Left ventricle myocardium superior (tissue), 1 donor: Measurements from ENCODE around the gene STRA8. TPM values are rescaled to one million over a fixed set of nuclear protein-coding genes. Genes with fewer than 3 reads are reported as not detected.
"Not testable (repeated sequence)": the region's sequence is repeated elsewhere in the genome, so short reads cannot be mapped to it uniquely, and the experiment has no call there.

Source experiments
- ATAC-seq: fragments of 200-7000 bp; cut with Tn5 transposase; one replicate; pipeline ENCODE4 v1.9.1; 2020; ENCODE audit warnings: mild to moderate bottlenecking, moderate library complexity
- DNase-seq: peaks from one replicate; pipeline ENCODE4 v3.0.0-alpha.2; 2020
- intact Hi-C: fragments of 100-400 bp; cut with micrococcal nuclease; formaldehyde crosslinking; loops from one replicate; pipeline ENCODE4 v1.11.0; 2022
- total RNA-seq: library from RNA; stranded (reverse); fragmentation: NEBNext Ultra II Directional; extraction: Animal tissue kit (Norgen Biotek cat#: 25700); gene quantifications from one replicate; pipeline ENCODE4 v1.2.1, GENCODE V29; 2021
- donor health status: DM: no; HTN: yes; CAD: no; lungs with severe emphysema.

STRA8 gene
- total RNA-seq, 1 donor from 2014 or later, result not detected

DNA sequence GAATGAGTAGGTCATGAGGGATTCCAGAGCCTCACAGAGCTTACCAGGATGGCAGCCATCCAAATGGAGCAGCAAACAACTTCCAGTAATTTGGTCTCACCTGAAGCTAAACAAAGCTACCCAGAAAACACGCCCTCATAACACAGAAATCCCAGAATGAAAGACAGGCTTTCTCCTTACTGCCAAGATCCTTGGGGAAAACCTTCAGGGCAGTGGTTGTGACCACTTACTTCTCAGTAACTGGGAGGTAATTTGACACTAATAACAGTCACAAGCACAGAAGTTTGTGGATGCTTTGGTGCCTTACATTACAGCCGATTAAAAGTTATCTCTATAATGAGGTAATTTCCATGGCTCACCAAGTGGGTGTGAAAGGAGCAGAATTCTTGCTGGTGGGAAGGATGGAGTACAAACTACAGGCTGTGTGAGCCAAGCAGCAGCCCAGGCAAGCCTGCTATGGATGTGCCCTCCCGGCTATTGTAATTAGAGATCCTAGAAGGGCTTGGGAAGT is 32.8 kb upstream of the STRA8 start:
- intact Hi-C loops, result no loop called here
- ATAC-seq (peak; percentile 28), DNase-seq (no peak)

DNA sequence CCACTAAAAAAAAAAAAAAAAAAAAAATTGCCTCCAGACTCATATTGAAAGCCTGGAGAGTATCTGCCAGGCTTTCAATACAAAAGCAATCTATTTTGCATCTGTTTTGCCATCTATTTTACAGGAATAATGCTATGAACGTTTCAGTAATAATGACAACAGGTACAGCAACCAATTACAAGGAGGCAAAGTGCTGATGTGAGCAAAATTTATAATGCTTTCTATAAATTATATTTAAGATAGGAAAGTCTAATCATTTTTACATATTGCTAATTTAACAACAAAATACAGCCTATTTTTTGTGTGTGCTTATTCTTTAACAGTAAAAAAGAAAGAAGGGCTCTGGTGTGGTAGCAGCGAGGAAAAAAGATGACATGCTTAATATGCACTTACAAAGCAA is 32.3 kb upstream of the STRA8 start:
- intact Hi-C loops, result no loop called here
- no peak for DNase-seq
- ATAC-seq, result no peak

DNA sequence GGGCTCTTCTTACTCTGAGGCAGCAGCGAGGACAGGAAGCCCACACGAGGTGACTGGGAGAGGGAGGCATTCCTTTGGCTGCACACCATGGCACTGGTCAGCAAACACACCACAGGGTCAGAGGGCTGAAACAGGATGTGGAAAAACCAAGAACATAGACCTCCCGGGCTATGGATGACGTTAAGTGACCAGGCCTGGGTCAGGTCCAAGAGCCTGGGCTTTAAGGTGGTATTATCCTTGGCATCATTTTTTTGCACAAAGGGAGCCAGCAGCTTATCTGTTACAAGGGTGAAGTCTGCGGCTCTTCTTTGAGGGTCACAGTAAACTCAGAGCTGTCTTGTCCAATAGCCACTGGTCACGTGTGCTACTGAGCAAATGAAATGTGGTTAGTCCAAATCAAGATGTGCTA is 29.3 kb upstream of the STRA8 start:
- DNase-seq (no peak), ATAC-seq (no peak)
- intact Hi-C loops, result no loop called here

DNA sequence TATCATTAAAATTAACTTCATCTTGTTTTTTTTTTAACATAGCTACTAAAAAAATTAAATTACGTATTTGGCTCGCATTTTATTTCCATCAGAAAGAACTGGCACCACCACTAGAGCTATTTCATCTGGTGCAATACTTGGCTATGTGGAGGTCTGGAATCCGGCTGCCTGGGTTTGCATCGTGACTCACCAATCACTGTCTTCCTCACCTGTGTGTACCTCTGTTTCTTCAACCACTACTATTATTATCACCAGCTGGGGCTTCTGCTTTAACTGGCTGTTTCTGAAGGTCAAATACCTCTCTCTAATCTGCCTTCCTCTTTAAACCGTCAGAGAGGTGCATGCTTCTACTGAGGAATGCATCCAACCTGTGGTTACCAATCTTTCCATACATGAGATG is 28.8 kb upstream of the STRA8 start:
- intact Hi-C loops, result no loop called here
- no peak for DNase-seq
- ATAC-seq, result no peak

DNA sequence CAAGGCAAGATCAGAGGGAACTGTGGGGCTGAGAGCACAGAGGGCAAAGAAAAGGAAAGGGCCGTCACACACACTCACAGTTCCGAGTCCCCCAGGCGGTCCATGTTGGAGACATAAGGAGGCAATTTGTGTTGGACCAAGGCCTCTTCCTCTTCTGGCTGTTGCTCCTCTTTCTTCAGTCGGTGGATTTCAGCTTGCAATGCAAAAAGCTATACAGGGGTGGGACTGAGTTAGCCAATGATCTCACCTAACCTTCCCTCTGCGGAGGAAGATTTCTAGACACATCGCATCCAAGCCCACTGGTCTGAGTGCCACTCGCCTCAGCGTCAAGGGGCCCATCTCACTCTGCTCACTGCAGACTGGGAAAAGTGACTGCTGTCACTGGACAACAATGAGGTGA is 27.8 kb upstream of the STRA8 start:
- intact Hi-C loops, result no loop called here
- DNase-seq (no peak), ATAC-seq (no peak)

DNA sequence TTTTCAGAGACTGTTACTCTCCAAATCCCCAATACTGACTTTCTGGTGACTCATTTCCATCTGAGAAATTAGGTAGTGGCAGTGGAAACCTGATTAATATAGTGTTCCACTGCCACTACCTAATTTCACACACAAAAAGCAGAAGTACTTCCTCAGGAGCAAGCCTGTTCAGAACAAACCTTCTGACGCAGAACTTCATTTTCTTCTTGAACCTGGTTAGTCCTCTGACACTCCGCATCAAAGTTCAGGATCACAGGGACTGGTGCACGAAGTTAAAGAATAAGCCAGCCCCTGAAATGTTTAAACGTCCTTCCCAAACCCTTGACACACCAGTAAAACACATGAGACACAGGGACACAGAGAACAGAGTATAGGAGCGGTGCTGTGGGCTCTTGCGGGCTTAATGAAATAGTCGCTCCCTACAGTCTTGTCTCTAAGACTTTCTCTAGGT is 26.7 kb upstream of the STRA8 start:
- DNase-seq, result no peak
- intact Hi-C loops, result no loop called here
- ATAC-seq, result no peak

DNA sequence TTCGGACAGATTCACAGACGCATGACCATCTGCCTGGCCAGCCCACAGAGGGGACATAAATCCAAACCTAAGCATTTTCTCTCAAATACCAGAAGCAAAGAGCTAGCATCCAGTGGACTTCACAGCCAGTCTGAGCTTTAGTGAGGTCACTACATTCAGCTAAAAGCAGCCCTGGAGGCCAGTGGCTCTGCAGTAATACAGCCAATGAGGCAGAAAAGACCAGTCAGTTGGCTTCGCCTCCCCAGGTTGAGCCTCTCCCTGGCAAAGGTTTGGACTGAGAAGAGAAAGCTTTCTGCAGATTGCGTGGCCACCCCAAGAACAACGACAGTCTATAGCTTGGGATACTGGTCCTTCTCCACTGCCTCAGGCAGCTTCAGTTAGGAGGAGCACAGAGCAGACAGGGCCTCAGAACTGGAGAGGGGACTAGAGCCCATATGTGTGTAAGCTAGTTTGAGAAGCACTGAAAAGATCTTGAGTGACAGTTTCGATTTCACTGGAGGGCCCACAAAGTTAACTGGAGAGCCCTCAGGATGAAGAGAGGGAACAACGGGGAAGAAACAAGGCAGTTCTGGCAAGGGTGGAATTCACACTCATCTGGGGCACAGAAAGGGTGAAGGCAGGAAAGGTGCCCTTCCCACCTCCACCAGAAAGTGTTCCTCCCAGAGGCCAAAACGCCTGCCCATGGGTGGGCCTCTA is 26.1 kb upstream of the STRA8 start:
- intact Hi-C loops, result no loop called here
- no peak for DNase-seq
- ATAC-seq, result no peak

DNA sequence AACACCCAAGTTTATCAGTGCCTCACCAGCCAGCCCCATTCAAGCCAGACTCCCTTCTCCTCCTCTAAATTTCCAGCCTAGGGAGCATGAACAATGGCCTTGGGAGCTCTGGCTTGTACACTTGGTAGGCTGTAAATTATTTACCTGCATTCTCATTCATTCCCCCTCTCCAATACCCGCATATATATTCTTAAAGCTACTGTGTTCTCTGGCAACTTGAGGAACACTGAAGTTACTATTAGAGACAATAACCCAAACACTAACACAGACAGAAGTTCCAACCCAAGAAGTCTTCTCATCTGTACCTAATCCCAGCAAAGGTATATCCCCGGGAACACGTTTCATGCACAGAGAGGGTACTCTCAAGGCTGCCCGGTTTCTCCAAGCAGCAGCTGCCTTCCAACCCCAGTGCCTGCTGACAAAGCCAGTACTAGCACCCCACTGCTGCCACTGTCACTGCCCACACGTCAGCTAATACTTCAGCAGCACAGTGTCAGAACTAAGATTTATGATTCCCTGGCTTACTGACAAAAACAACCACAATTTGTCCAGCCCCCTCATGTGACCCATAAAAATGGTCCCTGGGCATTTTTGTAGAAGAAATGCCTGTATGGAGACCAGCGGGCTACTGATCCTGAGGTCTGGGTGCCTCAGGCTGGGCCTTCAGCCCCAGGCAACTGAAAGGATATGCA is 25.4 kb upstream of the STRA8 start:
- DNase-seq (no peak), ATAC-seq (no peak)
- intact Hi-C loops, result no loop called here

DNA sequence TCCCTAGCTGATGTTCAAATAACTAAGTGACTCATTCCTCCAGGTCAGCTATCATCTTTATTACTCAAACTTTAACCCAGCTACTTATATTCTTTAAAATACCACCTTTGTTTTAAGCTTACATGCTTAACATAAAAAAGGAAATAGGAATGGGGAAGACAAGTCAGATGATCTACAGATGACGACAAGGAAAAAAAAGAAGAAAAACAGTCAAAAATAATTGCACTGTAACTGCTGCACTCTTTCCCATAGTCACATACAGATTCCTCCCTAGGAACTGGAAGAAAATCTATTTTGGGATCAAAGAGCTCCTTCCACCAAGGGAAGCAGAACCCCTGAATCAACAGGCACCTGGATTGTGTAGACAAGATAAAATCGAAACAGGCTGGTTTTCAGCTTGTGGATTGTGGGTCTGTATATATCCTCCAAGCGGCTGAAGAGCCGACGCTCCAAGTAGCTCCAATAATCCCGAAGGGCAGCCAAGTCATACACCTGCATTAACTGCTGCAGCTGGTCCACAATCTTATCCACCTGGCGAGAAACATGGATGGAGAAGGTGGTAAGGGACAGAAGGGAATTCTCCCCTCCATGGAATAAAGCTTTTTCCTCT is 24.3 kb upstream of the STRA8 start:
- no peak for ATAC-seq
- intact Hi-C loops, result no loop called here
- DNase-seq, result no peak

DNA sequence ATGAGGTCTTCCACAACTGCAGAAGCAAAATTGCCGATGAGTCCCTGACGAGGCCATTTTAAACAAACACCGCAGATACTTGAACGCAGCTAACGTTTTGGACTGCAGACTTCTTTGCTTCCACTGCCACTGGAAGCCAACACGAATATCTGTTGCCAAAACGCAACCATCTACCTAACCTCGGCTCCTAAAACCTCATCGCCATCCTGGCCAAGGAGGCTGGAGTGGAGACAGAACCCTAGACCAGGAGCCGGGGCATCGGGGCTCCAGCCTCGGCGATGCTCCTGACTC is 22.8 kb upstream of the STRA8 start:
- DNase-seq (no peak), ATAC-seq (no peak)
- intact Hi-C loops, result no loop called here

DNA sequence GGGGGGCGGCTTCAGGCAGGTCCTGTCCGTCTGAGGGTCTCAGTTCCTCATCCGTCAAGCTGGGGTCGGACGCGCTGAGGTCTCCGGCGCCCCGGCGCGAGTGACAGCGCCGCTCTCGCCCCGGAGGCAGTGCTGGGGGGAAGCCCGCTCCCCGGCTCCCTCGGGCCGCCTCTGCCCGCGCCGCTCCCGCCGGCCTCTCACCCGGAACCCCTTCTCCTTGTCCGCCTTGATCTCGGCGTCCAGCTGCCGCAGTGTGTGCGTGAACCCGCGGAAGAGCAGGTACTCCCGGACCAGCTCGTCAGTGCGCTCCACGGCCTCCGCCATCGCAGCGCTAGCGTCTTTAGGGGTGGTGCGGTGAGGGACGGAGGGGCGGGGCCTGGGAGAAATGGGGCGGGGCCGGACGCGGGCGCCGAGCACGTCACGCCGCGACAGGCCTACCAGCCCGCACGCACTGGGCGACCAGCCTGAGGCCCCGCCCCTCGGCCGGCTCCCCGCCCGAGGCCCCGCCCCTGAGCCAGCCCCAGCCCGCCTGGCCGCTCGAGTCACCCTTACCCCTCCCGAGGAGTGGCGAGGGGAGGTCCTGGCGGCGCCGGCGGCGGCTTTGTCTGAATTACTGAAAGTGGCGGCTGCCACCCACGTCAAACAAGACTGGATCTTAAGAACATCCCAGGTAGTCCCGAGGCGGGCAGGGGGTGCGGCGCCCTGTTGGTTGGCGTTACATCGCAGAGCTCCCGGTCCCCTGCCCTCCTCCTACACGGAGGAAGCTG is 22.3 kb upstream of the STRA8 start, which contains the start of gene WDR91:
Gene WDR91, minus strand, starts transcription at position 348 of the 767 bp plus-strand sequence. Its CDS starts 24 bp downstream, at position 324.
- peak; percentile 98 for DNase-seq
- intact Hi-C loops, result no loop called here
- ATAC-seq, result peak; percentile 98

DNA sequence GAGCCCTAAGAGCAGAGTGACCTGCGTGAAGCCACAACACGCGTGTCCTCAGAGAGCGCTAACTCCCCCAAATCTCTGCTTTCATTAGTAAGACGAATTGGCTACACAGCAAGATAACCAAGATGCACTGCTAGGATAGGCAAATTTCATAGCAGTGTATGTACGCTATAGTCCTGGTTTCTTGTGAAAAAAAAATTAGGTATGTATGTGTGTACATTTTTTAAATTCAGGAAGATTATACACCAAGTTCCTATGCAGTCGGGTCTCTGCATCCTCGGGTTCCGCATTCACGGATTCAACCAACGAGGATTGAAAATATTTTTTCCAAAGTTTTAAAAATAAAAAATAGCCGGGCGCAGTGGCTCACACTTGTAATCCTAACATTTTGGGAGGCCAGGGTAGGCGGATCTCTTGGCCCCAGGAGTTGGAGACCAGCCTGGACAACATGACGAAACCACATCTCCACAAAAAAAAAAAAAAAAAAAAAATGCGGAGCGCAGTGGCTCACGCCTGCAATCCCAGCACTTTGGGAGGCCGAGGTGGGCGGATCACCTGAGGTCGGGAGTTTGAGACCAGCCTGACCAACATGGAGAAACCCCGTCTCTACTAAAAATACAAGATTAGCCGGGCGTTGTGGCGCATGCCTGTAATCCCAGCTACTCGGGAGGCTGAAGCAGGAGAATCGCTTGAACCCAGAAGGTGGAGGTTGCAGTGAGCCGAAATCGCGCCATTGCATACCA is 21.5 kb upstream of the STRA8 start:
- ATAC-seq, result peak; percentile 37
- peak; percentile 61 for DNase-seq
- intact Hi-C loops, result not testable (repeated sequence)

DNA sequence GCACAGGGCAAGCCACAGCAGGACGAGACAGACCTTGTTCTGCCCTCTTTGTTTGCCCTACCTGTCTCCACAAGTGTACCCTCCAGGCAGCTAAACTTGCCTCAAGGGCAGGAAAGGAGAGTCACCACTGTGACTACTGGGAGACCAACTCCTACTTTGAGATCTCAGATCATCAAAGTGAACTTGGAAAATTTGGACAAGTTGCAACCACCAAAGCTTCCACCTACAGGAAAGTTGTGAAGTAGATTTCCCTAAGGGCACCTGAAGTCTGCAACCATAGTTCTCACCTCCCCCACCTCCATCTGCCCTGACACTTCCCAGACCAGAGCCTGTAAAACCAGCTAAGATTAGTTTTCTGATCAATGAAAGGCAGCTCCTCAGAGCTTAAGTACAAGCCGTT is 19.8 kb upstream of the STRA8 start:
- ATAC-seq (no peak), DNase-seq (no peak)
- intact Hi-C loops, result no loop called here

DNA sequence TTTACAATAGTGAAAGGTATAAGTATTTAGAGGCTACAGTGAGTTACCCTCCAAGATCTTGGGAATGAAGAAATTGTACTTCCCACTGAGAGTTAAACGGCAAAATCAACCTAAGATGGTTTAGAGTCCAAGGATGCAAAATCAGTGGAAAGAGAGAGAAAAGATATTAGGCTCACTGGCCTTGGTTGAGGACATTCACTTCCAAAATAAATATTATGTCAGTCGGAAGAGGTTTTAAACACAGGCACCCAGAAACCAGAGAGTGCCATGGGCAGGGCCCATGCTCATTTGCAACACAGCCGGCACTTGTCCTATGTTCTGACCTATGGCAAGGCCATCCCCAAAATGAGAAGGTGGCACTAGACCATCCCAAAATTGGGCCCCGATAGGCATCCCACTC is 18.5 kb upstream of the STRA8 start:
- DNase-seq (no peak), ATAC-seq (no peak)
- intact Hi-C loops, result no loop called here

DNA sequence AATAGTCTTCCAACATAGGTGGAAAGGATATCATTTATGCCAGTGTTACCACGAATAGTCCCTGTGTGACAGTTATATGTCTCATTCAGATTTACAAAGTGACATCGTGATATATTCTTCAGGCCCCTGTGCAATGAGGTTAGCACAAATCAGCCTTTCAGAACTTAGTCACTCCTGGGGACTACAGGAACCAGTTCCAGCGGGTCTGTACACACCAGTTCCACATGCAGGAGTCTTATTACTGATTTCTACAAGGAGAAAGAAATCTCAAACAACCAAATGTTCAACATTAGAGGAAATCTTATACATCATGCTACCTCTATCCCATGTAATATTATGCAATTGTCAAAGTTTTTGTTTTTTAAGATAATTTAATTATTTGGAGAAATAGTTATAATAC is 17.9 kb upstream of the STRA8 start:
- no peak for ATAC-seq
- no peak for DNase-seq
- intact Hi-C loops, result no loop called here

DNA sequence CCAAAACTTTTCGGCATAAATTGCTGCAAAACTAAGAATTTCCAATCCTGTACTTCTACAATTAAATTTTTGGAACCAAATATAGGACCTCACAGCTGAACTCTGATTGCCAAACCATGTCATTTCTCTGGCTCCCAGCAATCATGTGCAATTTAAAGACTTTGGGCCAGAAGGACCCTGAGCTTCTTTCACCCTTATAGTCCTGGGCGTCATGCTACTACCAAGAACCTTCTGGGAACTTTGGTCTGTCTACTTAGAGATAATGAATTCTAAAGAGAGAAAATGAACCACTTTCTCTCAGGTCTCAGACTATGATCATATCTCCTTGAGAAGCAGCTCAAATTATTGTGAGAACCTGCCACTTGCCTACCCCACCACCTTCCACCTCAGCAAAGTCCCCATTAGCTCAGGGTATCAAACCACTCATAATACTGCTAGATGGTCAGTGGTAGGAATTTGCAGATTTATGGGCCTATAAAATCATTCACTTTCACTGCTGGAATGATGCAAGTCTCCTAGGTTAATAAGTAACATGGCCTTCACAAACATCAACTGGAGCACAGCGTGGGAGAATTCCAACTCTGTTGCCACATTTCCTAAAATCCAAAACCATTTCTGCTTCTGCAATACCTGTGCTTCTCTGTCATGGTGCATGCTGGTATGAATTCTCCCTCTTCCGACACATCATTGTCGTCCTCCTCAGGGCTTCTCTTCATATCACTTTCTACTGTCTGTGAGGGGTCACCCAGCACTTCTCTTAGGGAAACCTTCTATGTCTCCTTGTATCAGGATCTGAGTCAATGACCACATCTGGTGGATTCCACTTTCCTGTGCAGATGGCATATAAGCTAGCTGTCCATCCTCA is 15.8 kb upstream of the STRA8 start:
- no peak for DNase-seq
- no peak for ATAC-seq
- intact Hi-C loops, result no loop called here

DNA sequence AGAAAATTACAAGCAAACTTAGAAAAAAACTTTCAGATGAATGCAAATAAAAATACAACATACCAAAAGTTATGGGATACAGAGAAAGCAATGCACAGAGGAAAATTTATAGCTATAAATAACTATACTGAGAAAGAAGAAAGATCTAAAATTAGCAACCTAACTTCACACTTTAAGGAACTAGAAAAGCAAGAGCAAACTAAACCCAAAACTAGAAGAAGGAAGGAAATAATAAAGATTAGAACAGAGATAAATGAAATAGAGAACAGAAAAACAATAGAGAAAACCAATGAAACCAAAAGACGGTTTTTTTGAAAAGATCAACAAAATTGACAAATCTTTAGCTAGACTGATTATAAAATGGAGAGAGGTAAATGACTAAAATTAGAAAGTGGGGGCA is 9.6 kb upstream of the STRA8 start:
- no peak for ATAC-seq
- intact Hi-C loops, result no loop called here
- DNase-seq, result no peak

DNA sequence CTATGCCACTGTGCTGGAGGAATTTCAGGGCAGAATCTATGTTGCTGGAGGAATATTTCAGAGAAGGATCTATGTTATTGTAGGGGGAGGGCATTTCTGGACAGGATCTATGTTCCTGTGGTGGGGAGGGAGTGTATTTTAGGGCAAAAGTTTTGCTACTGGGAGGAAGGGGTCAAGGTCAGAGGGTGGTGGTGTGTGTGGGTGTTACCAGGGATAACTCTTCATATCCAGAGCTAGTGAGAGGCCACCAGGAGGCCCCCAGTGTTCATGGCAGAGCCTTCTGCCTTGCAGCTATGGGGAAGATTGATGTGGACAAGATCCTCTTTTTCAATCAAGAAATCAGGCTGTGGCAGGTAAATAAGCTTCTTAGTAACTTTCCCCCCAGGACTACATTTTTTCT is 2.0 kb upstream of the STRA8 start:
- intact Hi-C loops, result no loop called here
- ATAC-seq, result no peak
- DNase-seq, result no peak
